HUES48 (cell line): ENCODE results near the gene APOBEC3F.
"Not testable (repeated sequence)": the region's sequence is repeated elsewhere in the genome, so short reads cannot be mapped to it uniquely, and the experiment has no call there.

ENCODE experiments used
- H3K27ac ChIP-seq: one replicate; pipeline ENCODE4 v1.7.0; 2013; ENCODE audit warnings: low read depth, low read length, inconsistent platforms
- H3K27me3 ChIP-seq: 2 replicates; pipeline ENCODE4 v1.6.1; 2013; ENCODE audit warnings: mild to moderate bottlenecking, low read length; ENCODE audit not compliant: control insufficient read depth, insufficient read depth
- H3K36me3 ChIP-seq: 2 replicates; pipeline ENCODE4 v1.6.1; 2013; ENCODE audit warnings: low read length; ENCODE audit not compliant: control insufficient read depth, insufficient read depth
- H3K4me1 ChIP-seq: 2 replicates; pipeline ENCODE4 v1.6.1; 2013; ENCODE audit warnings: mild to moderate bottlenecking, low read length; ENCODE audit not compliant: control insufficient read depth, insufficient read depth
- H3K4me3 ChIP-seq: 2 replicates; pipeline ENCODE4 v1.5.1; 2013; ENCODE audit warnings: mild to moderate bottlenecking, low read depth, low read length
- H3K9ac ChIP-seq: 2 replicates; pipeline ENCODE4 v1.6.1; 2013; ENCODE audit warnings: mild to moderate bottlenecking, low read depth, low read length, moderate library complexity
- H3K9me3 ChIP-seq: 2 replicates; pipeline ENCODE4 v1.6.1; 2013; ENCODE audit warnings: low read length; ENCODE audit not compliant: control insufficient read depth, insufficient read depth

APOBEC3F gene

DNA sequence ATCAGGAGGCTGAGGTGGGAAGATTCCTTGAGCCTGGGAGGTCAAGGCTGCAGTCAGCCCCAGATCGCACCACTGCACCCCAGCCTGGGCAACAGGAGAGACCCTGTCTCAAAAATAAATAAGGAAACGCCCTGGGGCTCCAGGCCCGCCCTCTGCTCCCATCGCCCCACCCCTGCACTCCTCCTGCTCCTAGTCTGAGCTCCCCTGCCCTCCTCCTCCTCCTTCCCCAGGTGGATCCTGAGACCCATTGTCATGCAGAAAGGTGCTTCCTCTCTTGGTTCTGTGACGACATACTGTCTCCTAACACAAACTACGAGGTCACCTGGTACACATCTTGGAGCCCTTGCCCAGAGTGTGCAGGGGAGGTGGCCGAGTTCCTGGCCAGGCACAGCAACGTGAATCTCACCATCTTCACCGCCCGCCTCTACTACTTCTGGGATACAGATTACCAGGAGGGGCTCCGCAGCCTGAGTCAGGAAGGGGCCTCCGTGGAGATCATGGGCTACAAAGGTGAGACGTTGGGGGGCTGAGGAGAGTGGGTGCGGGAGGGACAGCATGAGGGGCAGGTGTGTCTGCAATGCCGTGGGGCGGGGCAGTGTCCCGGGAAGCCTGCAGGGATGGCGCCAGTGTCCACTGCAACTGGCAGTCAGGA lies 11.3 kb downstream of the APOBEC3F start:
- H3K27me3 ChIP-seq, H3K36me3 ChIP-seq, H3K27ac ChIP-seq, H3K9me3 ChIP-seq, H3K9ac ChIP-seq, H3K4me3 ChIP-seq: not testable (repeated sequence)
- H3K4me1 ChIP-seq = 0 out of 2 replicates have a peak, but pooled peaks cover 14% of the 10 kb centered on the region

DNA sequence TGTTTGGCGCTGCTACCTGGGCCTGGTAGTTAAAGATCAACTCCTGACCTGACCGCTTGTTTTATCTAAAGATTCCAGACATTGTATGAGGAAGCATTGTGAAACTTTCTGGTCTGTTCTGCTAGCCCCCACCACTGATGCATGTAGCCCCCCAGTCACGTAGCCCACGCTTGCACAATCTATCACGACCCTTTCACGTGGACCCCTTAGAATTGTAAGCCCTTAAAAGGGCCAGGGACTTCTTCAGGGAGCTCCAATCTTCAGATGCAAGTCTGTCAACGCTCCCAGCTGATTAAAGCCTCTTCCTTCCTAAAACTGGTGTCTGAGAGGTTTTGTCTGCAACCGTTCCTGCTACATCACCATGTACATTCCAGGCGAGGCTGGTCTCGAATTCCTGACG lies 15.0 kb downstream of the APOBEC3F start:
- Histone ChIP-seq H3K36me3 (no peaks in the 10 kb centered on the region), H3K9ac (no peak overlapping the region), H3K27me3 (no peaks in the 10 kb centered on the region), H3K9me3 (no peaks in the 10 kb centered on the region), H3K4me3 (no peak overlapping the region), H3K27ac (no peak overlapping the region), H3K4me1 (0 out of 2 replicates have a peak, but pooled peaks cover 7% of the 10 kb centered on the region)

GRCh38 chr22:39061290-39061689 lies 20.6 kb downstream of the APOBEC3F start:
- not testable (repeated sequence) for H3K36me3 ChIP-seq, H3K9me3 ChIP-seq, H3K4me3 ChIP-seq, H3K27ac ChIP-seq, H3K9ac ChIP-seq, H3K27me3 ChIP-seq, H3K4me1 ChIP-seq

GRCh38 chr22:39061951-39062350 lies 21.3 kb downstream of the APOBEC3F start:
- not testable (repeated sequence) for H3K27ac ChIP-seq, H3K9ac ChIP-seq, H3K9me3 ChIP-seq, H3K36me3 ChIP-seq, H3K27me3 ChIP-seq, H3K4me3 ChIP-seq, H3K4me1 ChIP-seq

GRCh38 chr22:39063904-39064303 lies 23.2 kb downstream of the APOBEC3F start:
- not testable (repeated sequence) for H3K27me3 ChIP-seq, H3K4me3 ChIP-seq, H3K4me1 ChIP-seq, H3K9ac ChIP-seq, H3K36me3 ChIP-seq, H3K9me3 ChIP-seq, H3K27ac ChIP-seq

DNA sequence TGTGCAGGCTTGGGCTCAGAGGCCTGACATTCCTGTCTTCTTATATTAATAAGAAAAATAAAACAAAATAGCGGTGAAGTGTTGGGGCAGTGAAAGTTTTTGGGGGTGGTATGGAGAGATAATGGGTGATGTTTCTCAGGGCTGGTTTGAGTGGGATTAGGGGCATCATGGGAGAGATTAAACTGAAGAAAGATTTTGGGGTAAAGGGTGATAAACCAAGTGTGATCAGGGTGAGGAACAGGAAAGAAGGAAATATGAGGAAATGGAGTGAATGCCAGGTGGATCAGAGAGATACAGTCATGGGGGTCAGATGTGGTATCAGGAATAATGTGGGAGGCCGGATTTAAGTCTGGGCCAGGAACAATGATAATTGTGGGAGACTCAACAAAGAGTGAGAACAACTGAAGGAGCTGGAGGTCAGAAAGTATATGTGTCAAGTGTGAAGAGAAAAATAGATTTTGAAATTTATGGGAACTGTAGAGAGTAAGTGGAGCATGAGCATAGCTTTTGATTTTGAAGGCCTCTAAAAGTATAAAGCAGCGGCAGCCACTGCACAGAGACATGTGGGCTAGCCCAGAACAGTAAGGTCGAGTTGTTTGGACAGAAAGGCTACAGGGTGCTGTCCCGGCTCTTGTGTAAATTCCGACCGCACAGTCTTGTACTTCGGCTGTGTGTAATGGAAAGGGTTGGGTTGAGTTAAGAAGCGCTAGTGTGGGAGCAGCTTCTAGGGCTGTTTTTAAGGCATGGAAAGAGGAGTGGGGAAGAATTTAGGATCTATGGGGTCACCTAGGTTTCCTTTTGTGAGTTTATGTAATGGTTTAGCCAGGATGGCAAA lies 26.0 kb downstream of the APOBEC3F start:
- H3K9ac ChIP-seq = not testable (repeated sequence)

GRCh38 chr22:39068033-39068785 lies 27.5 kb downstream of the APOBEC3F start:
- Histone ChIP-seq H3K4me1 (no peaks in the 10 kb centered on the region), H3K9ac (no peak overlapping the region), H3K36me3 (no peaks in the 10 kb centered on the region), H3K27ac (no peak overlapping the region), H3K4me3 (no peak overlapping the region), H3K9me3 (no peaks in the 10 kb centered on the region), H3K27me3 (no peaks in the 10 kb centered on the region)

More for the DNA sequence above, 26.0 kb downstream of the APOBEC3F start:
- H3K4me1 ChIP-seq, H3K27ac ChIP-seq, H3K4me3 ChIP-seq, H3K9me3 ChIP-seq, H3K36me3 ChIP-seq, H3K27me3 ChIP-seq: not testable (repeated sequence)

- Histone ChIP-seq H3K36me3 (no peaks in the 10 kb centered on the region), H3K4me3 (no peak overlapping the region), H3K9ac (no peak overlapping the region), H3K27ac (no peak overlapping the region), H3K4me1 (peaks cover 5% of the 10 kb centered on the region; the same call in 1 of the 2 replicates), H3K27me3 (no peaks in the 10 kb centered on the region), H3K9me3 (no peaks in the 10 kb centered on the region)
Measured at GRCh38 chr22:39070186-39070585, 29.5 kb downstream of the APOBEC3F start.

DNA sequence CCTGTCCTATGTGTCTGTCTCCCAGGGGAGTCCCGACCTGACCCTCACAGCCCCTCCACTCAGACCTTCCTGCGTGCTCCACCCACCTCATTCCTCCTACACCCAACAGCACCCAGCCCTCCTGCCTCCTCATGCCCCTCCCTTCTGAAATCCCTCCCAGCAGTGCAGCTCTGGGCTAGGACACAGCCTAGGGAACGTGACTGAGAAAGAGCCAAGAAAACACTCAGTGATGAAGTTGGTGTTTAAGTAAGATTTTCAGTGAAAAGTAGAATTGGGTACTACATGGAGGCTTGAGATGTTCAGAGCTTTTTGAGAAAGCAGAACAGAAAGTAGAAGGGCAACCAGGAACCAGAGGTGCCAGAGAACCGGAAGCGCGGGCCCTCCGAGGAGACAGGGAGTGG lies 31.9 kb downstream of the APOBEC3F start:
- H3K27ac ChIP-seq, H3K4me1 ChIP-seq, H3K27me3 ChIP-seq, H3K9ac ChIP-seq, H3K9me3 ChIP-seq, H3K36me3 ChIP-seq, H3K4me3 ChIP-seq: not testable (repeated sequence)

GRCh38 chr22:39073981-39074380 lies 33.3 kb downstream of the APOBEC3F start:
- Histone ChIP-seq H3K4me1 (peaks cover 9% of the 10 kb centered on the region; the same call in 1 of the 2 replicates), H3K27me3 (no peaks in the 10 kb centered on the region), H3K9ac (no peak overlapping the region), H3K4me3 (no peak overlapping the region), H3K36me3 (no peaks in the 10 kb centered on the region), H3K9me3 (no peaks in the 10 kb centered on the region), H3K27ac (no peak overlapping the region)
